Ectodermal cell (in vitro differentiated cells): Measurements from ENCODE around the gene BICD2.

Experiments used
- H3K27ac ChIP-seq: 2 replicates; pipeline ENCODE4 v1.7.0; 2013; ENCODE audit warnings: mild to moderate bottlenecking, low read depth, low read length; ENCODE audit not compliant: insufficient read depth, poor library complexity, severe bottlenecking
- H3K27me3 ChIP-seq: 2 replicates; pipeline ENCODE4 v1.7.0; 2013; ENCODE audit warnings: mild to moderate bottlenecking, low read length; ENCODE audit not compliant: insufficient read depth, control insufficient read depth, poor library complexity, severe bottlenecking
- H3K36me3 ChIP-seq: one replicate; pipeline ENCODE4 v1.7.0; 2013; ENCODE audit warnings: low read length; ENCODE audit not compliant: control insufficient read depth, insufficient read depth
- H3K4me1 ChIP-seq: one replicate; pipeline ENCODE4 v1.7.0; 2013; ENCODE audit warnings: low read length; ENCODE audit not compliant: control insufficient read depth, insufficient read depth
- H3K4me3 ChIP-seq: 2 replicates; pipeline ENCODE4 v1.7.0; 2013; ENCODE audit warnings: low read depth, low read length, control low read depth; ENCODE audit not compliant: insufficient read depth
- H3K9me3 ChIP-seq: 2 replicates; pipeline ENCODE4 v1.7.0; 2013; ENCODE audit warnings: mild to moderate bottlenecking, low read length, moderate library complexity; ENCODE audit not compliant: control insufficient read depth
- WGBS, 2 experiments: methylation state at CpG; one replicate each; pipeline ENCODE4 v1.1.7; 2013; ENCODE audit warnings: missing lambda C conversion rate in 2 of 2; 5-methylcytosine and 5-hydroxymethylcytosine counted together

The BICD2 gene

DNA sequence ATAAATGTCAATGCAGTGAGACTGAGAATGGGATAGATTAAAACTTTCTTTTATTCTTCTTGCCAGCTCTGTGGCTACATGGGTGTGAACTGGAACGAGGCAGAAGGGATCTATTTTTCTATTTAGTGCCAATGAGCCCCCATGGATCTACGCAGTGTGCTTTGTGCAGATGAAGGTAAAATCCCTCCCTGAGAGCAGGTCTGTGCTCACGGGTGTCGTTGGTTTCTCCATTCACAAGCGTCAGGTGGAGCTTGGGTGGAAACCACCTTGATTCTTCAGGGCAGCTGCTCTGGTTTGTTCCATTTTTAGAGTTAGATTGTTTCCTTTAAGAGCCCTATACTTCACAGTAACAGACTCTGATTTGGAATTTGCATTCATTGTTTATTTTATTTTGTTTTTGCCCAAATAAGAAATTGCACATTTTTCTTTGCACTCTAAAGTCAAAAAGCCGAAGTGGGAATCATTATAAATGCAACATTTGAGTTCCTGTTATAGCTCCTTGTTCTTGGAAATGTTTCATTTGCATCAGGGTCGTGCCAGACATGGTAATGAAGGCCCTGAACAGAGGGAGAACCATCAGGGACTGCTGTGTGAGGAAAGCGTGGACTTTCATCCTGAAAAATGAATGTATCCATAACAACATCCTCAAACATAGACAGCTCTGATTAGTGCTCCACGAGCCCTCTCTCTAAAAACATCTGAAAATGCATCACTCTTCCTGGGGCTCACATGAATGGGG is 31.1 kb upstream of the BICD2 start:
- H3K4me3 ChIP-seq: no peak overlapping the region
- H3K4me1 ChIP-seq: no peaks in the 10 kb centered on the region
- no peaks in the 10 kb centered on the region for H3K36me3 ChIP-seq
- no peaks in the 10 kb centered on the region for H3K9me3 ChIP-seq
- H3K27me3 ChIP-seq: no peaks in the 10 kb centered on the region
- no peak overlapping the region for H3K27ac ChIP-seq
- WGBS, 2 experiments: 86 to 87% methylated on average over 9 of the region's 9 CpGs

- 94 to 95% methylated on average over 4 of the region's 4 CpGs for WGBS, 2 experiments
- Histone ChIP-seq H3K27ac (no peak overlapping the region), H3K36me3 (no peaks in the 10 kb centered on the region), H3K27me3 (no peaks in the 10 kb centered on the region), H3K4me3 (no peak overlapping the region), H3K4me1 (no peaks in the 10 kb centered on the region), H3K9me3 (no peaks in the 10 kb centered on the region)
Measured at GRCh38 chr9:92795000-92795399, 30.4 kb upstream of the BICD2 start.

GRCh38 chr9:92794426-92794825 is 29.8 kb upstream of the BICD2 start:
- no peak overlapping the region for H3K27ac ChIP-seq
- WGBS, 2 experiments: 92 to 94% methylated on average over 7 of the region's 7 CpGs
- H3K36me3 ChIP-seq: no peaks in the 10 kb centered on the region
- H3K4me3 ChIP-seq: no peak overlapping the region
- H3K27me3 ChIP-seq: no peaks in the 10 kb centered on the region
- no peaks in the 10 kb centered on the region for H3K4me1 ChIP-seq
- no peaks in the 10 kb centered on the region for H3K9me3 ChIP-seq

GRCh38 chr9:92790542-92791527 is 26.2 kb upstream of the BICD2 start:
- no peaks in the 10 kb centered on the region for H3K4me1 ChIP-seq
- WGBS, 2 experiments: 62 to 64% methylated on average over 13 of the region's 13 CpGs
- H3K9me3 ChIP-seq: no peaks in the 10 kb centered on the region
- H3K27me3 ChIP-seq: no peaks in the 10 kb centered on the region
- H3K36me3 ChIP-seq: no peaks in the 10 kb centered on the region
- H3K4me3 ChIP-seq: no peak overlapping the region
- no peak overlapping the region for H3K27ac ChIP-seq

GRCh38 chr9:92786298-92786697 is 21.7 kb upstream of the BICD2 start:
- 86 to 100% methylated on average over 1 of the region's 1 CpG for WGBS, 2 experiments

DNA sequence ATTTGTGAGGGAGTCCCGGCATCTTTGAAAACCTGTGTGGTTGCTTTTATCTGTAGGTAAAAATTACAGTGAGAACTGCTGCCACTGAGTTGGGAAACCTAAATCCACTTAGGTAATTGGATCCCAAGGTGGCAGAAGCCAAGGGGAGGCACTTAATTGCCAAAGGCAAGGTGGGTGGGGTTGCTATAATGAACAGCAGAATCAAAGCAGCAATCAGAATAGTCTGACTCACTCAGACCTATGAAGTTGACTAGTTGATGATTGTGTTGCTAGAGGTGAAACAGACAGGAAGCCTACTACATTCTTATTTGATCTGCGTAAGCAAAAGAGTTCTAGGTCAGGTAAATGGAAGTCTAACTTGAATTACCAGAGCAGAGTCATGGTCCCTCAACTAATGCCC is 17.3 kb upstream of the BICD2 start:
- Histone ChIP-seq H3K36me3 (no peaks in the 10 kb centered on the region), H3K27ac (no peak overlapping the region), H3K9me3 (no peaks in the 10 kb centered on the region), H3K4me3 (no peak overlapping the region), H3K4me1 (no peaks in the 10 kb centered on the region), H3K27me3 (no peaks in the 10 kb centered on the region)
- WGBS, 2 experiments: 90 to 93% methylated on average over 2 of the region's 2 CpGs

More at GRCh38 chr9:92786298-92786697, 21.7 kb upstream of the BICD2 start:
- Histone ChIP-seq H3K4me3 (no peak overlapping the region), H3K27me3 (no peaks in the 10 kb centered on the region), H3K9me3 (no peaks in the 10 kb centered on the region), H3K36me3 (no peaks in the 10 kb centered on the region), H3K27ac (no peak overlapping the region), H3K4me1 (no peaks in the 10 kb centered on the region)

DNA sequence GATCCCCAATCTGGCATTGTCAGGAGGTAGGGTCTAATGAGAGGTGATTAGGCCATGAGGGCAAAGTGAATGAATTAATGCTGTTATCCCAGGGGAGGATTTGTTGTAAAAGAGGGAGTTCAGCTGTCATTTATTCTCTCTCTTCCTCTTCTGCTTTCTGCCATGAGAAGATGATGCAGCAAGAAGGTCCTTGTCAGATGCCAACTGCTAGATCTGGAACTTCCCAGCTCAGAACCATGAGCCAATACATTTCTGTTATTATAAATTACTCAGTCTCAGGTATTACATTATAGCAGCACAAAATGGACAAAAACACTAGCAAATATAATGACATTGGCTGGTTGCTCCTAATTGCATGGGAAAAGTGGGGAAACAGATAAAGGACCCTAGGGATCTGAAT is 15.6 kb upstream of the BICD2 start:
- Histone ChIP-seq H3K9me3 (no peaks in the 10 kb centered on the region), H3K36me3 (no peaks in the 10 kb centered on the region), H3K4me3 (no peak overlapping the region)

DNA sequence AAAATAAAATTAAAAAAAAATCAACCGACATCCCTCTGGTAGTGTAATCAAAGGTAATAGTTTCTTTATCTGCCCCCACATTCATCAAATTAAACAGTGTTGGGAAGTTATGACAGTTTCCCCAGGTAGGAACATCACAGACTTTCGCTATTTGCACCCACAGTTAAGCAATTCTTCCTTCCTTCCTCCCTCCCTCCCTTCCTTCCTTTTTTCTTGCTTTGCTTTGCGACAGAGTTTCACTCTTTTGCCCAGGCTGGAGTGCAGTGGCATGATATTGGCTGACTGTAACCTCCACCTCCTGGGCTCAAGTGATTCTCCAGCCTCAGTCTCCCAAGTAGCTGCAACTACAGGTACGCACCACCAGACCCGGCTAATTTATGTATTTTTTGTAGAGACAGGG is 10.8 kb upstream of the BICD2 start:
- H3K36me3 ChIP-seq: no peaks in the 10 kb centered on the region

More for the DNA sequence above, 15.6 kb upstream of the BICD2 start:
- no peaks in the 10 kb centered on the region for H3K4me1 ChIP-seq
- H3K27ac ChIP-seq: no peak overlapping the region
- no peaks in the 10 kb centered on the region for H3K27me3 ChIP-seq

DNA sequence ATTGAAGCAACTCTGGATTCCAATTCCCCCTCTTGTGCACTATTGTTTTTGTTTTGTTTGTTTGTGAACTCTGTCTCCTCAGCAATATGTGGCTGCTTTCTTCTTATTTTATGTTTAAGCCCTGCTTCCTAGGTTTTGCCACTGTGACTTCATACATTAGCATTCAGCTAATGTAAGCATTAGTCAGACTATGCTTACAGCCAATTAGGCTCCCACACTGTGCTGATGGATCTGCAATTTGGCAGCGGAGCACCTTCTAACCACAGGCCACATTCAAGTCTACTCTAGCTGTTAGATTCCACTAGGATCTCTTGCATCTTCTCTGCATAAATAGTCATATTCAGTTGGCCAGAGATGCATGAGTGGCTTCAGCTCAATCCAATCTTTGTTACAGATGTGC is 9.6 kb upstream of the BICD2 start:
- Histone ChIP-seq H3K36me3 (no peaks in the 10 kb centered on the region), H3K27me3 (no peaks in the 10 kb centered on the region), H3K9me3 (no peaks in the 10 kb centered on the region), H3K27ac (no peak overlapping the region), H3K4me3 (no peak overlapping the region), H3K4me1 (no peaks in the 10 kb centered on the region)
- 87 to 93% methylated on average over 1 of the region's 1 CpG for WGBS, 2 experiments

More for the DNA sequence above, 10.8 kb upstream of the BICD2 start:
- no peaks in the 10 kb centered on the region for H3K27me3 ChIP-seq
- no peak overlapping the region for H3K27ac ChIP-seq
- H3K4me1 ChIP-seq: no peaks in the 10 kb centered on the region
- H3K9me3 ChIP-seq: no peaks in the 10 kb centered on the region
- WGBS, 2 experiments: 85 to 91% methylated on average over 5 of the region's 5 CpGs
- no peak overlapping the region for H3K4me3 ChIP-seq

- no peak overlapping the region for H3K4me3 ChIP-seq
- no peak overlapping the region for H3K27ac ChIP-seq
- no peaks in the 10 kb centered on the region for H3K9me3 ChIP-seq
- H3K4me1 ChIP-seq: no peaks in the 10 kb centered on the region
- H3K27me3 ChIP-seq: no peaks in the 10 kb centered on the region
- 89% methylated on average over 3 of the region's 3 CpGs; no CpG with 5 or more reads in 1 of the 2 experiments for WGBS, 2 experiments
- H3K36me3 ChIP-seq: no peaks in the 10 kb centered on the region
Measured at GRCh38 chr9:92773810-92774209, 9.2 kb upstream of the BICD2 start.
